Keratinocyte (primary cell): ENCODE results near the gene JCAD. TPM values are rescaled to one million over a fixed set of nuclear protein-coding genes. Genes with fewer than 3 reads are reported as not detected.

Source experiments
- DNase-seq: peaks from one replicate; pipeline ENCODE4 v3.0.0-alpha.2; 2011; ENCODE audit warnings: low read depth, missing footprints, low spot score
- FAIRE-seq: peaks from 2 replicates; lab custom pipeline; 2011; peaks lifted over from hg19 to GRCh38; lab: Jason Lieb, UNC
- H2AFZ ChIP-seq: 2 replicates; pipeline ENCODE4 v1.6.0; 2012; ENCODE audit warnings: low read length, control low read depth, inconsistent platforms; ENCODE audit not compliant: control insufficient read depth
- H3K27ac ChIP-seq: 2 replicates; pipeline ENCODE4 v1.5.1; 2011; ENCODE audit warnings: low read length; ENCODE audit not compliant: control insufficient read depth, insufficient read depth
- H3K27me3 ChIP-seq: 3 replicates; pipeline ENCODE4 v1.6.0; 2011; ENCODE audit warnings: low read length; ENCODE audit not compliant: control insufficient read depth, insufficient read depth; ENCODE audit errors: extremely low read depth
- H3K36me3 ChIP-seq, 2 experiments: 2 replicates in 1 of 2; 3 replicates in 1 of 2; pipeline ENCODE4 v1.5.1; 2011; ENCODE audit warnings: low read length in 2 of 2, mild to moderate bottlenecking in 1 of 2; ENCODE audit not compliant: control insufficient read depth in 2 of 2, insufficient read depth in 2 of 2; ENCODE audit errors: extremely low read depth in 1 of 2
- H3K4me1 ChIP-seq: 3 replicates; pipeline ENCODE4 v1.5.1; 2011; ENCODE audit warnings: low read length; ENCODE audit not compliant: control insufficient read depth, insufficient read depth; ENCODE audit errors: extremely low read depth
- H3K4me2 ChIP-seq: 3 replicates; pipeline ENCODE4 v1.6.0; 2011; ENCODE audit warnings: low read depth, low read length; ENCODE audit not compliant: control insufficient read depth, insufficient read depth; ENCODE audit errors: extremely low read depth
- H3K4me3 ChIP-seq, 3 experiments: fragments of 200-600 bp in 1 of 3; sonication (generic) in 1 of 3; 2 replicates in 2 of 3; 3 replicates in 1 of 3; pipeline ENCODE4 v1.5.1; 2011 to 2016; ENCODE audit warnings: low read length in 3 of 3, mild to moderate bottlenecking in 3 of 3, control low read depth in 2 of 3, inconsistent platforms in 1 of 3, low read depth in 1 of 3, mixed read lengths in 1 of 3, mixed run types in 1 of 3, moderate library complexity in 1 of 3; ENCODE audit not compliant: control insufficient read depth in 2 of 3, insufficient read depth in 2 of 3; ENCODE audit errors: extremely low read depth in 1 of 3
- H3K79me2 ChIP-seq: 2 replicates; pipeline ENCODE4 v1.6.0; 2012; ENCODE audit warnings: low read length; ENCODE audit not compliant: control insufficient read depth, insufficient read depth
- H3K9ac ChIP-seq: 3 replicates; pipeline ENCODE4 v1.6.0; 2011; ENCODE audit warnings: low read length; ENCODE audit not compliant: control insufficient read depth, insufficient read depth; ENCODE audit errors: extremely low read depth
- H3K9me1 ChIP-seq: 3 replicates; pipeline ENCODE4 v1.6.0; 2011; ENCODE audit warnings: low read length; ENCODE audit not compliant: control insufficient read depth, insufficient read depth; ENCODE audit errors: extremely low read depth
- H3K9me3 ChIP-seq: 2 replicates; pipeline ENCODE4 v1.5.1; 2012; ENCODE audit warnings: low read depth, low read length; ENCODE audit not compliant: control insufficient read depth
- H4K20me1 ChIP-seq: 3 replicates; pipeline ENCODE4 v1.6.0; 2011; ENCODE audit warnings: low read length; ENCODE audit not compliant: control insufficient read depth, insufficient read depth; ENCODE audit errors: extremely low read depth
- EZH2 ChIP-seq: IDR thresholded peaks from one replicate; pipeline ENCODE4 v1.6.1; 2012; ENCODE audit warnings: inconsistent platforms, mild to moderate bottlenecking, low read length, moderate library complexity
- dilution Hi-C: fragments of 300-500 bp; cut with MboI; formaldehyde crosslinking; loops from one replicate; pipeline ENCODE4 v1.7.0; 2020; ENCODE audit warnings: low sequenced_read_pairs; ENCODE audit not compliant: extremely low pct_ligation_motif_present
- polyA plus RNA-seq, 5 experiments: library from polyadenylated mRNA; depleted of rRNA in 3 of 5; stranded (reverse) in 3 of 5; stranded (forward) in 1 of 5; unstranded in 1 of 5; fragments of >200 nt; gene quantifications; 1 replicate in 1 of 5; 2 replicates in 3 of 5; 3 replicates in 1 of 5; pipeline versions ENCODE4 v1.2.1 to v1.2.3, GENCODE V29; 2011 to 2012; ENCODE audit warnings: missing spikeins in 2 of 5, low read depth in 1 of 5, low replicate concordance in 1 of 5
- TF ChIP-seq, protein P1 (sequence below), 3 experiments: IDR thresholded peaks in 1 of 3; conservative IDR thresholded peaks in 1 of 3; optimal IDR thresholded peaks in 1 of 3; 2 replicates in 2 of 3; 3 replicates in 1 of 3; pipeline versions ENCODE3 to v1.5.1; 2011; ENCODE audit warnings: low read length in 3 of 3, mild to moderate bottlenecking in 3 of 3, moderate library complexity in 2 of 3, control low read depth in 1 of 3, inconsistent platforms in 1 of 3; ENCODE audit not compliant: insufficient read depth in 2 of 3; ENCODE audit errors: extremely low read depth in 1 of 3

Gene JCAD
- polyA plus RNA-seq, 1 donor (not counting 4 experiments of a cell fraction or from before 2014, with no cell fraction given), result 0.10 TPM

DNA sequence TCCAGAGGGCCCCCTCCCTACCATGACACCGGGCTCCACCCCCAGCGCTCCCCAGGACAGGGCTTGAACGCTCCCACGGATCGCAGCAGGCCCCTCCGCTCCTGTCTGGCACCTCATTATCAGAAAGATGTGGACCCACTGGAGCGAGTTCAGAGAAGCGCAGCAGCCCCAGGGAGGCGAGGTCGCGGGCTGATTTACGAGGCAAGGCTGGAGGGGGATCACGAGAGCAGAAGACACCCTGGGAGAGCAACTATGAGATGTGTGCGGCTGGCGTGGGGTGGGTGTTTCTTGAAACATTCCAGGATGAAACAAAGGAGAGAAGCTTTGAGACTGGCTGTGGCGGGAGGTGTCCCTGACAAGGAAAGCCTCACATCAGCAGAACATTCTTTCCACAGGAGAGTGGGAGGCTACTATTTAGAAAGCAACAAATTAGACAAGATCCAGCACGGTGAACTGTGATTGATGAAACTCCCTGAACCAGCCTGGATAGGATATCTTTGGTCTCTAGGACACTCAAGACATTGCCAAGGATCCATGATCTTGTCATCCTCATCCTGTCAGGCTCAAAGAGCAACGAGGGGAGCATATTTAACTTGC lies 66.0 kb downstream of the JCAD start:
- H3K9me1 ChIP-seq, result no peaks in the 10 kb centered on the region

DNA sequence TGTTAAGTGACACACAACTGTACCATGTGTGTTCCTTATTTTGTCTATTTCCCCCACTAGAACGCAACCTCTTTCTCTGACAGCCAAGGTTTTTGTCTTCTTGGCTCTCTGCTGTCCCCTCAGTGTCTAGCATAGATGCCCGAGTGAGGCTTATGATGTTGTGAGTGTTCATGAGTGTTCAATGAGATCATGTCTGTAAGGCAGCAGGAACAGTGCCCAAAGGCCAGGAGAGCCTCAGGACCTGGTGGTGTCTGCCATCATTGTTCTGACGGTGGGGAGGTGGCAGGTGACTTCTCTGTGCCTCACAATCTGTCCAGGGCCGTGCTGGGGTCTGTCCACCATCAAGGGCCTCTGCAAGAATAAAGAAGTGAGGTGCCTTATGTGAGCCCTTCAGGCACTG lies 66.5 kb downstream of the JCAD start:
- H3K79me2 ChIP-seq, result no peaks in the 10 kb centered on the region
- dilution Hi-C loops, result no loop called here
- H3K4me1 ChIP-seq, result no peaks in the 10 kb centered on the region
- no peak overlapping the region for H2AFZ ChIP-seq
- no peaks in the 10 kb centered on the region for H3K27me3 ChIP-seq
- H3K4me2 ChIP-seq, result no peak overlapping the region
- H3K27ac ChIP-seq, result no peak overlapping the region
- H3K4me3 ChIP-seq, result no peak overlapping the region
- no peaks in the 10 kb centered on the region for H4K20me1 ChIP-seq
- DNase-seq (no peak), FAIRE-seq (no peak)
- no peaks in the 10 kb centered on the region for H3K9me3 ChIP-seq
- no peaks in the 10 kb centered on the region for H3K36me3 ChIP-seq
- no peak for TF ChIP-seq EZH2
- TF ChIP-seq, protein P1, sequence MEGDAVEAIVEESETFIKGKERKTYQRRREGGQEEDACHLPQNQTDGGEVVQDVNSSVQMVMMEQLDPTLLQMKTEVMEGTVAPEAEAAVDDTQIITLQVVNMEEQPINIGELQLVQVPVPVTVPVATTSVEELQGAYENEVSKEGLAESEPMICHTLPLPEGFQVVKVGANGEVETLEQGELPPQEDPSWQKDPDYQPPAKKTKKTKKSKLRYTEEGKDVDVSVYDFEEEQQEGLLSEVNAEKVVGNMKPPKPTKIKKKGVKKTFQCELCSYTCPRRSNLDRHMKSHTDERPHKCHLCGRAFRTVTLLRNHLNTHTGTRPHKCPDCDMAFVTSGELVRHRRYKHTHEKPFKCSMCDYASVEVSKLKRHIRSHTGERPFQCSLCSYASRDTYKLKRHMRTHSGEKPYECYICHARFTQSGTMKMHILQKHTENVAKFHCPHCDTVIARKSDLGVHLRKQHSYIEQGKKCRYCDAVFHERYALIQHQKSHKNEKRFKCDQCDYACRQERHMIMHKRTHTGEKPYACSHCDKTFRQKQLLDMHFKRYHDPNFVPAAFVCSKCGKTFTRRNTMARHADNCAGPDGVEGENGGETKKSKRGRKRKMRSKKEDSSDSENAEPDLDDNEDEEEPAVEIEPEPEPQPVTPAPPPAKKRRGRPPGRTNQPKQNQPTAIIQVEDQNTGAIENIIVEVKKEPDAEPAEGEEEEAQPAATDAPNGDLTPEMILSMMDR (optimal IDR thresholded peaks at IDR 0.05 in 1 of 3, IDR thresholded peaks at IDR 0.05 in 1 of 3, conservative IDR thresholded peaks at IDR 0.05 in 1 of 3; ENCODE audit: extremely low read depth in 1 of 3, insufficient read depth in 2 of 3, low read length in 3 of 3), result no peak
- H3K9ac ChIP-seq, result no peak overlapping the region
- no peaks in the 10 kb centered on the region for H3K9me1 ChIP-seq

More for the DNA sequence above, 66.0 kb downstream of the JCAD start:
- H3K36me3 ChIP-seq, result no peaks in the 10 kb centered on the region
- no peak overlapping the region for H2AFZ ChIP-seq
- TF ChIP-seq, protein P1 (optimal IDR thresholded peaks at IDR 0.05 in 1 of 3, IDR thresholded peaks at IDR 0.05 in 1 of 3, conservative IDR thresholded peaks at IDR 0.05 in 1 of 3; ENCODE audit: extremely low read depth in 1 of 3, insufficient read depth in 2 of 3, low read length in 3 of 3), result no peak
- TF ChIP-seq EZH2, result no peak
- no peak overlapping the region for H3K27ac ChIP-seq
- no peak overlapping the region for H3K4me2 ChIP-seq
- H3K79me2 ChIP-seq, result no peaks in the 10 kb centered on the region
- no peak overlapping the region for H3K4me3 ChIP-seq
- dilution Hi-C loops, result no loop called here
- no peaks in the 10 kb centered on the region for H4K20me1 ChIP-seq
- FAIRE-seq (no peak), DNase-seq (no peak)
- H3K9ac ChIP-seq, result no peak overlapping the region
- H3K27me3 ChIP-seq, result no peaks in the 10 kb centered on the region
- no peaks in the 10 kb centered on the region for H3K9me3 ChIP-seq
- no peaks in the 10 kb centered on the region for H3K4me1 ChIP-seq
